Stimulated activated CD4-positive, alpha-beta T cell treated with anti-CD3 and anti-CD28 coated beads, Interleukin-2, amount 100 ng/mL, for 24 hours (primary cell): ENCODE results near the gene ADARB2.
"Not testable (repeated sequence)": the region's sequence is repeated elsewhere in the genome, so short reads cannot be mapped to it uniquely, and the experiment has no call there.

Experiments
- DNase-seq, 2 donors: peaks; one replicate each; pipeline ENCODE4 v3.0.0-alpha.2; 2020

Gene ADARB2

DNA sequence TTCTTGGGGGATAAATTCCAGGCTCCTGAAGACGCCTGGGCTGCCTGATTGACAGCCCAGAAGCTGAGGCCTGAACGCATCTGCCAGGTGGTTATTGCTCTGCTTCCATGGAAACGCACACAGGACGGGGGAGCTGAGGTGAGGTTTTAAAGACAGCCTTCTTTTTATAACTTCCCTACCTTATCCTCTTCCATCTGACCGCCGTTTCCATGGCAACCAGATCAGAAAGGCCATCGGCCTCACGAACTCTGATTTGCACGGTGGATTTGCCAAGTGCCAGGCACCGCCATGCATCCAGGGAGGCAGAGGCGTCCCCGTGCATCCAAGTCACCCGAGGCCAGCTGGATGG, 260.9 kb downstream of the ADARB2 start:
- no peak for DNase-seq

DNA sequence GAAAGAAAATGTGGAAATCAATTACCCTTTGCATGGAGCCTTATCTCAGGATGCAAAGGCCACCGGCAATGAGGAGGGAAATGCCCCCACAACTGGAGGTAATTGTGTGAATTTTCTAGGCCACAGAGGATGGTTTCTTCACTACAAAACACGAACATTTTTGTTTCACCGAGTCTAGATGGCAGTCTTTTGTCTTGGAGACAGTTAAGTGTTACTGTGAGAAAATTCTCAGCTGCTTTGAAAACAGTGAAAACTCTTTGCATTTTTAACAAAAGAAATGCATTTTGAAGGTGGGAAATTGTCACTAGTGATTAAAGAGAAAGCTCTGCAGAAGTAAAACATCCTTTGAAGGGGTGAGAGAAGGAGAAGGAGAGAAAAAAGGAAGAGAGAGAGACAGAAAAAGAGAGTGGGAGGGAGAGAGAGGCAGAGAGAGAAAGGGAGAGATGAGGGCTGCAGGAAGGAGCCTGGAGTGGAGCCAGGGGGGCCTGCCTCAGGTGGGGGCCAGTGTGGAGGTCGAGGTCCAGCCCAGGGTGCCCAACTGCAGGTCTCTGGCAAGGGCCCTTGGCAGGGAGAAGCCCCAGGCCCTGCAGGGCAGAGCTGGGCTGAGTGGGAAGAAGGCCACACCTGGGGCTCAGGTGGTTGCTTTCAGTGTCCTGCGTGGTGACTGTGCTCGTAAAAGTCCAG, 261.4 kb downstream of the ADARB2 start:
- DNase-seq, result no peak

DNA sequence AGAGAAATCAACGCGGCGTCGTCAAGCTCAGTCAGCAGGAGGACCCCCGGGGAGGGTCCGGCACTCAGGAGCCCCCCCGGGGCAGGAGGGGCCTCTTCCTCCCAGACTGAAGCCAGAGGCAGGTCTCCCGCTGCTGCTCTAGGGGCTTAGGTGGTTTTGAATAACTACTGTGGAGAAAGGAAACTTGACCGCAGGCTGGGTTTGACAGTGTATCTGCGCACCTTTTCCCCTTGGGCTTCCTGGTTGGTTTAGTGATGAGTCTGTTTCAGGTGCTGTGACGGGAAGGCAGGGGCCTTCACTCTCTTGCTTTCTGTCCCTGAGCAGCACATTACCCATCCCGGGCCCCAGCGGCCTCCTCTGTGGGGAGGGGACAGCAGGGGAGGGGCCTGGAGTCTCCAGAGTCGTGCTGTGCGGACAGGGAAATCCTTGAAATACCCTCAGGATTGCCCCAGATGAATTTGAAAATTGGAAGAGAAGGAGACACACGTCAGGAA, 262.2 kb downstream of the ADARB2 start:
- DNase-seq, result no peak

DNA sequence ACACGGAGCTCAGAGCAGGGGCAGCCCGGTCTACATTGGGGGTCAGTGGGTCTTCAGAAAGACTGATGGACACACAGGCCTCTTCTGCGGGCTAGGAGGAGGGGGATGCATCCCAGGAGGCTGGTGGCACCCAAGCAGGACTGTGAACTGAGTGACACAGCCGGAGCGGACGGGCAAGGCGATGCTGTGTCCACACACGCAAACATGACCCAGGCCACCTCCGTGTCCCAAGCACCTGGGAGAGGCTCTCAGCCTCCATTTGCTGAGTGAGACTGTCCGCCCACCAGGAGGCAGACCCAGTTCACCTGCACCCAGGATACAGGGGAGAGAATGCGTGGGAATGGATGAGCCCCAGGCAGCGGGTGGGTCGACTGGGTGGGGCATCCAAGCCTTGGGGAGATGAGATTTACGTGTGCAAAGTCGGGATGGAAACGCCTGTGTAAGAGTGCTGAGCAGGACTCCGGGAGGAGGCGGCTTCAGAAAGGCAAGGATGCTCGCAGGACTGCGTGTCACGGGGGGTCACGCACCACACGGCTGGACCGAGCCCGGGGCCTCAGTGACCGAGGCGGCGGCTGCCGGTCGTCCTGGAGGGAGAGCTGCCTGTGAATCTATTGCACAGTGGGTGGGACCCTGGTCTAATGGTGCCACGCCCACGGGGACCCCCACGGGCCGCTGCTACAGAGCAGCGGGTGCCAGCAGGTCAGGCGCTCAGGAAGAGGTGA, 262.8 kb downstream of the ADARB2 start:
- no peak for DNase-seq

DNA sequence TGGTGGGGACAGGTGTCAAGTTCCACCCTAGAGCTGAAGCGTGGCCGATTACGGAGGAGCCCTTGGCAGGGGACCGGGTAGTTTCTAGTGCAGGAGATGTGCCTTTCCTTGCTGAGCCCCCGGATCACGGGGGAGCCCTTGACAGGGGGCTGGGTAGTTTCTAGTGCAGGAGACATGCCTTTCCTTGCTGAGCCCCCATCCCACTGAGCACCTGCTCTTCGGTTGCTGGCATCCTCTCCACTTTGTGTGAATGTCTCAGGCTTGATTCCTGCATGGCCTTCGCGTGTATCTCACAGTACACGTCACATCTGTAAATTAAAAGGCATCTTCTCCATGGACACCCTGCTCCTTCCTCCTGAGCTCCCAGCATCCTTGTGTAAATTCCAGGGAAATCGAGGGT, 263.5 kb downstream of the ADARB2 start:
- no peak for DNase-seq

DNA sequence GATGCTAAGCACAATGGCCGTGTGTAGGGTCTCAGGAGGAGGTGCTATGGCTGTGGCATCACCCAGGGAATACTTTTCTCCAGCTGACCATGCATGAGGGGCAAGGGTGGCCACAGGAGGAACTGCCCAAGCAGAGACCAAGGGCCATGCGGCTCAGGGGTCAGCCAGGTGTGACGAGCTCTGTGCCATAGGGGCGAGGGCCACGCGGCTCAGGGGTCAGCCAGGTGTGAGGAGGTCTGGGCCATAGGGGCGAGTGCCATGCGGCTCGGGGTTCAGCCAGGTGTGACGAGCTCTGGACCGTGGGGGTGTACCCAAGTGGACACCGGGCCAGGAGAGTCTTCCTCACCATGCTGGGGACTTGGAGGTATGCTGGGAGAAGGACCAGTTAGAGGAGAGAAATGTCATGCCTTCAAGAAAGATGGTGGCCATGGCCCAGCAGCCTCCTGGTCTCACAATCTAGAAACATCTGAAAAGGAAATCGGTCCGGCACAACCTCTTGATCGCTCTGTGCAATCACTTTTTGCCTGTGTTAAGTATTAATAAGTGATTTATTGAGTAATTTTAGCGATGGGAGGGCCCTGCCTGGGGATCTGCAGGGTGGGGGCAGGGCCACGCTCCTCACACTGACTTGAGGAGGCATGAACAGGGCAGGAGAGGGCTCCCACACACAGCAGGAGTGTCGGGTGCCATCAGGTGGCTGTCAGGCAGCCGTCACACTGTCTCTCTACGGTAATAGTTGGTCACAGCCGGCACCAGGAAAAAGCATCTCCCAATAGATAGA, 265.0 kb downstream of the ADARB2 start:
- DNase-seq, result no peak

DNA sequence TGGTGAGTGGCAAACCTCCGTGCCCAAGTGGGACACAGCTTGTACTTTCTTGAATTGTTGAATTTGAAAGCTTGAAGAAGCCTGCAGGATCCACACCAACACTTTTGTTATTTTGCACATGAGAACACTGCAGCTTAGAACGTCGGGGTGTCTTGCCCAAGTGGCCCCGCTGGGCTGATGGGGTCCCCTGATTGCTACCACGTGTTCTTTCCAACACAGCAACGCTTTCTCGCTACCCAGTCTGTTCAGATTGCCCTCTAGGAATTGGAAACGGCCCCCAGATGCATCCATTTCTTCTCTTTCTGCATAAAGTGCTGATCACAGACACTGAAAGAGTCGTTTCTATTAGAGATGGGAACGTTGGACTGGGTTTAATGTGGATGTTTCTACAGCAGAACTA, 268.5 kb downstream of the ADARB2 start:
- no peak for DNase-seq

DNA sequence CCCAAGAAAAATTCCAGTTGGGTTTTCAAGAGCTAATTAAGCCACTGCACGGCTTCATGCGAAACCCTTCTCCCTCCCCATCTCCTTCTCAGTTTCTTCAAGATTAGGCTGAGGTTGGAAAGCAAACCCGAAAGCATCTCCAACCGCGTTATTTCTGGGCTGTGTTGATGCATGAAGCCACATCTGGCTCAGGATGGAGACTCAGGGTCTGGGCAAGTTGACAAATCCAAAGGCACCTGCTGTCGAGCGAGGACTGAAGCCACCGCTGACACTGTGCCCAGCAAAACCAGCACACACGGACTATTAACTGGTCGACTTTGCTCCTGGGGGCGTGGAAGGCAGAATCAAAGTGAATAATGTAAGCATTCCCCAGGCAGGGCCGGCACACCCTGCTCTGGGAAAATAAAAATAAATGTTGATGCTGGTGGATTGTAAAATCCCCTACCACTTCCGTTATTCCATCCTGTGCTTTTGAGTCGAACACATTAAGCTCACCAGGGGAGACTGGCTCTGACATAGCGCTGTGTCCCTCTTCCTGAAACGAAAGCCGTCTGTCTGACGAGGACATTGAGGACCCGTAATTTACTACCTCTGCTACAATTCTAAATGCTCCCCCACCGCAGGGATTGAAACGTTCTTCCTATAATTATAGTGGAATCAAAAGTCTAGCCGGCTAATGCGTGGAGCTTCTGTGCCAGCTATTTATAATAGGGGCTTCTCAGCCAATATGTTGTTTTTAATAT, 269.8 kb downstream of the ADARB2 start:
- no peak for DNase-seq

DNA sequence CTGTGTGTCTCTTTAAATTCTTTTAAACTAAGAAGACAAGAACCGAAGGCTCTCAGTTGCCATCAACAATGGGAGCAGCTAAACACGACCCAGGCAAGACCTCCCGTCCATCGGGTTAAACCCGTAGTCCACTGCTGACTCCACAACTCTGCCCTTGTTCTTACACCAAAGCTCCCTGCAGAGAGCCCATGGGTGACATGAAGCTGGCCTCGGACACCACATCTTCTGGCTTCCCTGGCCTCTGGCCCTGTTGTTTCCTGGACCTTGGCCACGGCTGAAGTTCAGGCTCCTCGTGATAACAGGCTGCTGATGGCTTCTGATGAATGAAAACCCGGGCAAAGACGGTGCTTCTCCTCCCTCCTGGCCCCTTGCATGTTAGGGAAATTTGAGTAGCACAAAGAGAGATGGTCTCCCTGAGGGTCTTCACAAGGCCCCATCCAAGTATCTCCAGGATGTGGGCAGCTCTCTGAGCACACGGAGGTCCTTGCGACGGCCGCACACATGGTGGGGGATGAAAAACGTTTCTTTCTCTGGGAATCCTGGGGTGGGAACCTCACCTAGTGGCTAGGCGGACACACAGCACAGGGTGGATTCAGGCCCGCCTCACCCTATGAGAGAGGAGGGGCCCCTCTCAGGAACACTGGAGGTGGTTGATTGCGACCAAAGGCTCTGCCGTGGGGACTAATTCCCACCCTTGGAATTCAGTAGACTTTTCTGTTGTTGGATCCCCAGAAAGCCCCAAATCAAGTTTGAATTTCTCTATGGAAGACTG, 271.1 kb downstream of the ADARB2 start:
- no peak for DNase-seq

DNA sequence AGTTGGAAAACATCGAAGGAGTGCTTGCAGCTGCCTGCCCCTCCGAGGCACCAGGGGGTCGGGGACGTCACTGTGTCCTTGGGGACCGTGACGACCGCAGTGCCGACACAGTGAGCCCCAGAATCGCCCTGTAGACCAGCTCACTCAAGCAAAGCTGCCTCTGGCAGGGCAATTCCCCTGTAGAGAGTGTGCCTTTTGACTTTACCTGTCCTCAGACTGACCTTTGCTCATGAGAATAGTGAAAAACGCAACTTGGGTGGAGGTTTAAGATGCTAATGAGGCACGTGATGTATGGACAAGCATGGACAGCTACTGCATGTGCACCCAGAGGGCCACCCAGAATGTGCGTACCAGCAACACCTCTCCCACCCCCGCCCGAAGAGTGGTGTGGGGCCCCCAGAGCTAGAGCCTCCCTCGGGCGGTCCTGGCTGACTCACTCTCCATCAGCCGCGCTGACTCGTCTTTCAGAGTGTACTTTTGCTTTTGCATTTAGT, 271.9 kb downstream of the ADARB2 start:
- DNase-seq, result no peak

DNA sequence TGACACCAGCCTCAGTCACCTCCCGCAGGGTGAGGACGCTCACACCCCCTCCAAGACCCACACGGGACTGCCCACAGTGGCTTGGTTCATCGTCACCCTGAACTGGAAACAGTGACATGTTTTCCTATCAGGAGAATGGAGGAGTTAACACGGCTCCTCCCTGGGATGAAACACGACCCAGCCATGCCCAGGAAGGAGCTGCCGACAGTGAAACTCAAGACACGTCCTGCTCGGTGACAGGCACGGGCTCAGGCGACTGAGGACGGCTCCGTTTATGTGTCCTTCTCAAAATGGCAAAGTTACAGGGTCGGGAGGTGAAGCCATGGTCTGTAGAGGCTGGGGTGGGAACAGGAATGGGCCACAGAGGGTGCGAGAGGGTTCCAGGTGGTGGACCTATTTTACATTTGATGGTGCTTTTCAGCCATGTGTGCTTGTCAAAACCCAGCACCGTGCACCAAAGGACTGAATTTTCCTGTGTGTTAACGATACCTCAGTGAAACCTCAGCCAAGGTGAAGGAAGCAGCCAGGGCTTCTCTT, 272.4 kb downstream of the ADARB2 start:
- no peak for DNase-seq

DNA sequence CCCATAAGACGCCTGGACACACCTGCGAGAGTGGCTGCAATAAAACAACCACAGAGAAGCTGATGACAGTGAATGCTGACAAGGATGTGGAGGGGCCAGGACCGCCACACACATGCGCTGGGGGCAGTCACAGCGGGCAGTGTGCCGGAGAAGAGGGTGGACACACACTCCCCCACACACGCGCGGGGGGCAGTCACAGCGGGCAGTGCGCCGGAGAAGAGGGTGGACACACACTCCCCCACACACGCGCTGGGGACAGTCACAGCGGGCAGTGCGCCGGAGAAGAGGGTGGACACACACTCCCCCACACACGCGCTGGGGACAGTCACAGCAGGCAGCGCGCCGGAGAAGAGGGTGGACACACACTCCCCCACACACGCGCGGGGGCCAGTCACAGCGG, 273.4 kb downstream of the ADARB2 start:
- not testable (repeated sequence) for DNase-seq

DNA sequence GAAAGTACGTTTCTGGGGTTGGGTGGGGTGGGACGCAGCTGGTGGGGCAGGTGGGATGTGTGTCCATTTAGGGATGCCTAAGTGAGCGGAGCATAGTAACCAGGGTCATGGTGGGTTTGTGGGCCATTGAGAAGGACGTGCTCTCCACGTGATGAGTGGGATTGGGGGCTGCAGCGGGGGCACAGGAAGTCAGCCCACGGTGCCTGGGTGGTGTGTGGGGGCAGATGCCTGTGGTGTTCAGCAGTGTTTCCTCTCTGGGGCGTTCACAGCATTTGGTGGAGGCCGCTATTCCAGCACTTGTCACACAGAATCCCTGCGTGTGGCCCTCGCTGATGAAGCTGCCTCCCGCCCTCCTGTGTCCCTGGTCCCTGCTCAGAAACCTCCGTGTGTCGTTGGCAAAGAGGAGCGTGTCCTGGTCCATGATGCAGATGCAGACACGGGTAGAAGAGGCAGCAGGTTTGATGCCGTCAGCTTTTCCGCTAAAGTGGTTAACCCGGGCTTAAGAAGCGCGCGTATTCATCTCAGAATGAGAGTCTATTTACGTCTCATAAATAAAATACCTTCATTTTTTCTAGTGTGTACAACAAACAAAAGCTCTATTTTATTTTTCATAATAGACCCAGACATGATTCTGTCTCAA, 274.2 kb downstream of the ADARB2 start:
- no peak for DNase-seq

DNA sequence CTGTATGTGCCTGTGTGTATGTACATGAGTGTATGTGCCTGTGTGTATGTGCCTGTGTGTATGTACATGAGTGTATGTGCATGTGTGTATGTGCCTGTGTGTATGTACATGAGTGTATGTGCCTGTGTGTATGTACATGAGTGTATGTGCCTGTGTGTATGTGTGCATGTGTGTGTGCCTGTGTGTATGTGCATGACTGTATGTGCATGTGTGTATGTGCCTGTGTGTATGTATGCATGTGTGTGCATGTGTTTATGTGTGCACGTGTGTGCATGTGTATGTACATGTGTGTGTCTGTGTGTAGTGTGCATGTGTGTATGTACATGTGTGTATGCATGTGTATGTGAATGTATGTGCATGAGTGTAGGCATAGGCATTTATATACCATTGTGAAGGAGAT, 274.8 kb downstream of the ADARB2 start:
- DNase-seq, result no peak

DNA sequence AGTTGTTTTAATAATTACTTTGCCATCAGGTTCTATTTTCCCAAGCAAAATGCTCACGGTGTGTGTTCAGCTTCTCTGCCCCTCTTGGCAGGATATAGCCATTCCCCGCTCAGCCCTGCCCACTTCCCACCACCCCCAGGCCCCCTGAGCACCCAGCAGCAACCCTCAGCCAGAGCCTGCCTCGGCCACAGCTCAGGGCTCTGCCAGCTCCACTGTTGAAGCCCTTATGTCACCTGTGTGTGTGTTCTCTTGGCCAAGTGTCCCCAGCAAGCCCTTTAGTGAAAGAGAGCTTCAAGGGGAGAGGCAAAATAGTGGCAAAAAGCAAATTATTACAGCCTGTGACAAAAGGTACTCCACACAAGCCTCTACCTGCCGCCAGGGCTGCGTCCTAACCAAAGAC, 275.3 kb downstream of the ADARB2 start:
- DNase-seq, result no peak

DNA sequence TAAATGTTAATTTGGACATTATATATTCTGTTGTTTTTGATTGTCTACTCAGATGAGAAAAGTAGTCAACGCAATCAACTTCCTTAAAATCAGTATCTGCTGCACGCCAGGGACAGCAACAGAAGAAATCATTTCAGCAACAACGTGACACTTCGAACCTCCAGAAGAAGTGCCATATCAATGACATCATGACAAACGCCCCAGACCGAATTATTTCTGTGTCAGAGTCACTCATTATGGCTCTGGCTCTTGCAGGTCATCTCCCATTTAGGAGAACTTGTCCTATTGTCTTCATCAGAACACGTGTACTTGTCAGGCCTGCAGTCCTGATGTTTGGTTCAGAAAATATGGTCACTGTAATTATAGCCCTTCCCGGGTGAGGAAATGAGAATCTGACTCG, 276.3 kb downstream of the ADARB2 start:
- DNase-seq, result no peak

DNA sequence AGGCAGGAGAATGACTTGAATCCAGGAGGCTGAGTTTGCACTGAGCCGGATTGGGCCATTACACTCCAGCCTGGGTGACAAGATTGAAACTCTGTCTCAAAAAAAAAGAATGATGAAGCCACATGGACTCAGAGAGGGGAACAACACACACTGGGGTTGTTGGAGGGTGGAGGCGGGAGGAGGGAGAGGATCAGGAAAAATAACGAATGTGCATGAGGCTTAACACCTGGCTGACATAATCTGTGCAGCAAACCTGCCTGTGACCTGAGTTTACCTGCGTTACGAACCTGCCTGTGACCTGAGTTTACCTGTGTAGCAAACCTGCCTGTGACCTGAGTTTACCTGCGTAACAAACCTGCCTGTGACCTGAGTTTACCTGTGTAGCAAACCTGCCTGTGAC, 277.7 kb downstream of the ADARB2 start:
- DNase-seq, result not testable (repeated sequence)

DNA sequence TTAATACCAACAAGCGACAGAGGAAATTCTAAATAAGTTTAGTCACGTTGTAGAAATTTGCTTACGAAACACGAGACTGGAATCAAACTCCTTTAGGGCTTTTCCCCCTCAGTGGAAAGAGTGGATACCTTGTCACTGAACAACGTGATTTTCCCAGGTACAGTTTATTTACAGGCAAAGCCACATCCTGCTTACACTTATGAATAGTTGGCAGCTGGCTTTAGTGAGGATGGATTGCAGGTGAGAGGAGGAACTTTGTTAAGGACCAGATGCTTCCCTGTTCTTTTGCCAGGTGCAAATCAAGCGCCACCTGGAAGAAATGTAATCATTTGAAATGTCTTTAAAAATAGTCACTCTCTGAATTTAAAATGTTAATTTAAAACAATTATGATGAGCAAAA, 282.4 kb downstream of the ADARB2 start:
- no peak for DNase-seq

DNA sequence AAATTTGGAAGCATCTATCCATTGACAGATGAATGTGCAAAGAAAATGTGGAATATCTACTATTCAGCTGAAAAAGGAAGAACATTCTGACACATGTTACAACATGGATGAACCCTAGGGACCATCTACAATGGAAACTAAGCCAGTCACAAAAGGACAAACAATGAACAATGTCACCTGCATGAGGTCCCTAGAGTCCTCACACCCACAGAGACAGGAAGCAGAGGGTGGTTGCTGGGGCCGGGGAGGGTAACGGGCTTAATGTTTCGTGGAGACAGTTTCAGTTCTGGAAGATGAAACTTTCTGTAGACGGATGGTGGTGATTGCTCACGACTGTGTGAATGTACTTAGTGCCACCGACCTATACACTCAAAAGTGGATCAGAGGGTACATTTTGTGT, 282.9 kb downstream of the ADARB2 start:
- DNase-seq, result peak in 1 of 2 donors; percentile 7

DNA sequence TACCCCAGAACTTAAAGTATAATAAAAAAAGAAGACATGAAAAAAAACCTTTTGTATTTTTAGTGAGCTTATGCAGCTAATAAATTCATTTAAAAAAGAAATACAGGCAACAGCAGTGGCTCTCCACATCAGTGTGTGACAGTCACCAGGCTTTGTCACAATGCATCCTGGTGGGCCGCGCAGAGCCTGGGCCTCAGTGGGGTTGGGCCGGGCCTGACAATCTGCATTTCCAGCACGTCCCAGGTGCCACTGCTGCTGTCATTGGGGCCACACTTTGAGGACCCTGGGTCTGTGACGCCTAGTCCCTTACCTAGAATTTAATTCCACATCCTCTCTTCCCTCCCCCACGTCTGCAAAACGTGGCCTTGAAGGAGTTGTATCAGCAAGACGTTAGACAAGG, 284.5 kb downstream of the ADARB2 start:
- no peak for DNase-seq

DNA sequence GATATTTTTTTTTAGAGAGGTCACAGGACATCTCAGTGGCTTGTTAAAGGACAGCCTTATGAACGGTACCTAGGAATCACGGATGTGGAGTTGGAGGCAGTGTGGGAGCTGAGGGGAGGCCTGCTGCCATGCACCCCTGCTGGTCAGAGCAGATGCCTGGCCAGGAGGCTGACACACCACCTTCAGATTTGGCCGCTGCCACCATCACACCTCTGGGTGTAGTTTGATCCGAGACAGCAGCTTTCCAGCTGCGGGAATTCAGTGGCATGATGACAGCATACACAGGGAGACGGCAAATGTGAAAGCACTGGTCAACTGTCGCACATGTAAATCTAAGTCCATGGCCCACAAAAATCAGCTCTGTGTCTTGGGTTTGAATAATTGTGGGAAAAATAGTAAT, 285.4 kb downstream of the ADARB2 start:
- DNase-seq, result no peak
